IgD-negative memory B cell (primary cell): Measurements from ENCODE around the gene FAM193A. TPM values are rescaled to one million over a fixed set of nuclear protein-coding genes. Genes with fewer than 3 reads are reported as not detected.
A peak's percentile ranks its signal among the peaks of the same experiment; 100 is the strongest.
"Not testable (repeated sequence)": the region's sequence is repeated elsewhere in the genome, so short reads cannot be mapped to it uniquely, and the experiment has no call there.

Experiments used
- H3K27ac Mint-ChIP-seq, 3 donors: one replicate each; pipeline ENCODE4 v1.8.0; 2020 to 2022; ENCODE audit warnings: mild to moderate bottlenecking in 3 of 3, mixed read lengths in 3 of 3, moderate library complexity in 1 of 3
- H3K27me3 Mint-ChIP-seq: one replicate; pipeline ENCODE4 v1.8.0; 2021; ENCODE audit warnings: mixed read lengths
- H3K36me3 Mint-ChIP-seq: one replicate; pipeline ENCODE4 v1.8.0; 2020; ENCODE audit warnings: mild to moderate bottlenecking, mixed read lengths
- H3K4me1 Mint-ChIP-seq, 3 donors: one replicate each; pipeline ENCODE4 v1.8.0; 2020 to 2022; ENCODE audit warnings: mixed read lengths in 3 of 3, mild to moderate bottlenecking in 1 of 3
- H3K4me3 Mint-ChIP-seq, 4 donors: one replicate each; pipeline ENCODE4 v1.8.0; 2020 to 2022; ENCODE audit warnings: mild to moderate bottlenecking in 4 of 4, mixed read lengths in 4 of 4, moderate library complexity in 3 of 4
- H3K9me3 Mint-ChIP-seq, 3 donors: one replicate each; pipeline ENCODE4 v1.8.0; 2020 to 2021; ENCODE audit warnings: mixed read lengths in 3 of 3, mild to moderate bottlenecking in 1 of 3
- polyA plus RNA-seq: library from polyadenylated mRNA; unstranded; fragments of 300-500 nt; fragmentation: Illumina TruSeq; gene quantifications from one replicate; pipeline ENCODE4 v1.2.3, GENCODE V29; 2021

FAM193A gene
- polyA plus RNA-seq, 1 donor from 2014 or later: 6.3 TPM

GRCh38 chr4:2762486-2763370 lies 226.3 kb downstream of the FAM193A start:
- not testable (repeated sequence) for H3K27me3 Mint-ChIP-seq, H3K9me3 Mint-ChIP-seq, H3K36me3 Mint-ChIP-seq
- Mint-ChIP-seq H3K4me1 (peaks cover 8 to 13% (median 9%) of the 10 kb centered on the region in 3 donors), H3K4me3 (peak overlapping the region in 2 of 4 donors; percentile 63 to 71), H3K27ac (peak overlapping the region in 1 of 3 donors; percentile 35)

GRCh38 chr4:2763511-2763967 lies 227.1 kb downstream of the FAM193A start:
- Mint-ChIP-seq H3K4me3 (peak overlapping the region; percentile 38 to 87 (median 78)), H3K27ac (no peak overlapping the region), H3K27me3 (no peaks in the 10 kb centered on the region), H3K36me3 (no peaks in the 10 kb centered on the region), H3K9me3 (no peaks in the 10 kb centered on the region), H3K4me1 (peaks cover 8 to 11% (median 10%) of the 10 kb centered on the region in 3 donors)

GRCh38 chr4:2765832-2766526 lies 229.5 kb downstream of the FAM193A start:
- H3K36me3 Mint-ChIP-seq: peaks cover 2% of the 10 kb centered on the region
- no peaks in the 10 kb centered on the region for H3K9me3 Mint-ChIP-seq
- peaks cover 11 to 21% (median 12%) of the 10 kb centered on the region in 3 donors for H3K4me1 Mint-ChIP-seq
- H3K27ac Mint-ChIP-seq: no peak overlapping the region
- no peaks in the 10 kb centered on the region for H3K27me3 Mint-ChIP-seq
- no peak overlapping the region for H3K4me3 Mint-ChIP-seq

- no peaks in the 10 kb centered on the region for H3K9me3 Mint-ChIP-seq
- H3K4me3 Mint-ChIP-seq: no peak overlapping the region
- H3K27me3 Mint-ChIP-seq: no peaks in the 10 kb centered on the region
- peaks cover 13 to 22% (median 16%) of the 10 kb centered on the region in 3 donors for H3K4me1 Mint-ChIP-seq
- peaks cover 2% of the 10 kb centered on the region for H3K36me3 Mint-ChIP-seq
- H3K27ac Mint-ChIP-seq: peak overlapping the region in 1 of 3 donors; percentile 81
Measured at GRCh38 chr4:2767046-2767704, 230.7 kb downstream of the FAM193A start.

- peaks cover 2% of the 10 kb centered on the region for H3K36me3 Mint-ChIP-seq
- no peak overlapping the region for H3K4me3 Mint-ChIP-seq
- no peak overlapping the region for H3K27ac Mint-ChIP-seq
- H3K9me3 Mint-ChIP-seq: no peaks in the 10 kb centered on the region
- no peaks in the 10 kb centered on the region for H3K27me3 Mint-ChIP-seq
- H3K4me1 Mint-ChIP-seq: peaks cover 13 to 19% (median 16%) of the 10 kb centered on the region in 3 donors
Measured at GRCh38 chr4:2767705-2768074, 231.2 kb downstream of the FAM193A start.

GRCh38 chr4:2768124-2768523 lies 231.7 kb downstream of the FAM193A start:
- Mint-ChIP-seq H3K4me1 (peaks cover 13 to 19% (median 16%) of the 10 kb centered on the region in 3 donors), H3K27me3 (no peaks in the 10 kb centered on the region), H3K27ac (no peak overlapping the region), H3K9me3 (no peaks in the 10 kb centered on the region), H3K4me3 (no peak overlapping the region), H3K36me3 (peaks cover 2% of the 10 kb centered on the region)

- Mint-ChIP-seq H3K9me3 (no peaks in the 10 kb centered on the region), H3K27ac (no peak overlapping the region)
Measured at GRCh38 chr4:2768921-2769336, 232.5 kb downstream of the FAM193A start.

GRCh38 chr4:2771264-2771663 lies 234.8 kb downstream of the FAM193A start:
- H3K36me3 Mint-ChIP-seq: peaks cover 2% of the 10 kb centered on the region
- H3K27me3 Mint-ChIP-seq: no peaks in the 10 kb centered on the region
- peaks cover 7 to 15% (median 11%) of the 10 kb centered on the region in 3 donors for H3K4me1 Mint-ChIP-seq
- peak overlapping the region in 1 of 3 donors; percentile 60 for H3K27ac Mint-ChIP-seq
- no peaks in the 10 kb centered on the region for H3K9me3 Mint-ChIP-seq
- no peak overlapping the region for H3K4me3 Mint-ChIP-seq

More at GRCh38 chr4:2768921-2769336, 232.5 kb downstream of the FAM193A start:
- Mint-ChIP-seq H3K36me3 (peaks cover 2% of the 10 kb centered on the region), H3K4me3 (no peak overlapping the region), H3K4me1 (peaks cover 13 to 19% (median 16%) of the 10 kb centered on the region in 3 donors), H3K27me3 (no peaks in the 10 kb centered on the region)

GRCh38 chr4:2780643-2781042 lies 244.2 kb downstream of the FAM193A start:
- not testable (repeated sequence) for H3K27ac Mint-ChIP-seq, H3K4me1 Mint-ChIP-seq, H3K27me3 Mint-ChIP-seq, H3K36me3 Mint-ChIP-seq
- Mint-ChIP-seq H3K9me3 (peaks cover 4 to 13% (median 7%) of the 10 kb centered on the region in 3 donors), H3K4me3 (peak overlapping the region in 1 of 4 donors; percentile 17)

GRCh38 chr4:2781911-2782310 lies 245.5 kb downstream of the FAM193A start:
- Mint-ChIP-seq H3K4me1 (peaks cover 4 to 14% (median 6%) of the 10 kb centered on the region in 3 donors), H3K36me3 (peaks cover 2% of the 10 kb centered on the region), H3K27me3 (no peaks in the 10 kb centered on the region), H3K9me3 (peaks cover 4 to 13% (median 7%) of the 10 kb centered on the region in 3 donors), H3K27ac (no peak overlapping the region), H3K4me3 (no peak overlapping the region)

Other genes with a start within 250 kb of the FAM193A start
- 1.0 TPM for gene ZFYVE28, start 118.0 kb upstream of the FAM193A start, polyA plus RNA-seq
- not detected for gene CFAP99, start 117.7 kb upstream of the FAM193A start, polyA plus RNA-seq
- gene RNF4, start 67.5 kb upstream of the FAM193A start, polyA plus RNA-seq: 94.0 TPM
- 54.5 TPM for gene TNIP2, start 219.7 kb downstream of the FAM193A start, polyA plus RNA-seq